ENCODE results near the gene ZNF385C. TPM values are rescaled to one million over a fixed set of nuclear protein-coding genes. Genes with fewer than 3 reads are reported as not detected.

The ZNF385C gene
- total and polyA plus RNA-seq, 2 of the 13 experiments (the other 11 are each of a cell fraction or from before 2014, with no cell fraction given) = 2.3 to 6.1 TPM

DNA sequence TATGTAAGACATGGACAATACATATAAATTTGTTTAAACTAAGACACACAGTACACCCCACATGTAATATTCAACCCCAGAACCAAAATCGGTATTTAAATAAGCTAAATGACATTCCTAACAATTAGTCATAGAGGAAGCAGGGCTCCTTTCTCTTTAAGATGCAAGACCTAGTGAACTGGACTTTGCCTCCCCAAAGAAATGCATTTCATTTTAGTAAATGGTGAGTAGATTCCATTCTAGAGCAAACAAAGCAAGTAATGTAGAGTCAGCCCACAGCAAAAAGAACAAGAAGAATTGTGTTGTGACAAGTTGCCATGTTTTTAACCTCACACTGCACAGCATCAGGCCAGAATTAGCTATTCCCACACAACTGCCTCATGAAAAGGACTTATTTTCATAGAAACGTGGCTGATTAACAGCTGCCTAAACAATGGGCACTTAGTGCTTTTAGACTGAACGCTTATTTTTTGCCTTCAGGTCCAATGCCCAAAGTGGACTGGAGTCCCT lies 95.4 kb downstream of the ZNF385C start (continued):
- TF ChIP-seq, protein P1, sequence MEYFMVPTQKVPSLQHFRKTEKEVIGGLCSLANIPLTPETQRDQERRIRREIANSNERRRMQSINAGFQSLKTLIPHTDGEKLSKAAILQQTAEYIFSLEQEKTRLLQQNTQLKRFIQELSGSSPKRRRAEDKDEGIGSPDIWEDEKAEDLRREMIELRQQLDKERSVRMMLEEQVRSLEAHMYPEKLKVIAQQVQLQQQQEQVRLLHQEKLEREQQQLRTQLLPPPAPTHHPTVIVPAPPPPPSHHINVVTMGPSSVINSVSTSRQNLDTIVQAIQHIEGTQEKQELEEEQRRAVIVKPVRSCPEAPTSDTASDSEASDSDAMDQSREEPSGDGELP (IDR thresholded peaks at IDR 0.05; ENCODE audit: borderline replicate concordance, low read depth) = no peak
- TF ChIP-seq, protein P2, sequence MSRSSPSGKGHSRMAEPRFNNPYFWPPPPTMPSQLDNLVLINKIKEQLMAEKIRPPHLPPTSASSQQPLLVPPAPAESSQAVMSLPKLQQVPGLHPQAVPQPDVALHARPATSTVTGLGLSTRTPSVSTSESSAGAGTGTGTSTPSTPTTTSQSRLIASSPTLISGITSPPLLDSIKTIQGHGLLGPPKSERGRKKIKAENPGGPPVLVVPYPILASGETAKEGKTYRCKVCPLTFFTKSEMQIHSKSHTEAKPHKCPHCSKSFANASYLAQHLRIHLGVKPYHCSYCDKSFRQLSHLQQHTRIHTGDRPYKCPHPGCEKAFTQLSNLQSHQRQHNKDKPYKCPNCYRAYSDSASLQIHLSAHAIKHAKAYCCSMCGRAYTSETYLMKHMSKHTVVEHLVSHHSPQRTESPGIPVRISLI (CRISPR knock-in tag; IDR thresholded peaks at IDR 0.05; ENCODE audit: borderline replicate concordance) = no peak
- no peak for TF ChIP-seq SP1 (IDR thresholded peaks at IDR 0.05)
- TF ChIP-seq SP1 (CRISPR knock-in tag; IDR thresholded peaks at IDR 0.05) = no peak
- TF ChIP-seq ZFP41 (CRISPR knock-in tag; IDR thresholded peaks at IDR 0.05; ENCODE audit: borderline replicate concordance) = no peak
- TF ChIP-seq BRCA1 (CRISPR knock-in tag; IDR thresholded peaks at IDR 0.05) = no peak
- no peak for TF ChIP-seq ZNF160 (CRISPR knock-in tag; IDR thresholded peaks at IDR 0.05)
- no peak for TF ChIP-seq HCFC1 (IDR thresholded peaks at IDR 0.05; ENCODE audit: low read depth, low read length)
- no peak for TF ChIP-seq MBNL3 (CRISPR knock-in tag; conservative IDR thresholded peaks at IDR 0.05)
- no peak for TF ChIP-seq AKAP8 (CRISPR knock-in tag; IDR thresholded peaks at IDR 0.05)
- TF ChIP-seq YEATS4 (CRISPR knock-in tag; IDR thresholded peaks at IDR 0.05; ENCODE audit: borderline replicate concordance) = no peak
- TF ChIP-seq PCBP1 (IDR thresholded peaks at IDR 0.05; ENCODE audit: borderline replicate concordance, low read depth, low read length) = no peak
- TF ChIP-seq NFIC (IDR thresholded peaks at IDR 0.05; ENCODE audit: low read length) = peak; percentile 38; the same call in 1 of the 2 replicates
- no peak for TF ChIP-seq IRF2 (CRISPR knock-in tag; IDR thresholded peaks at IDR 0.05)
- no peak for TF ChIP-seq ZFY (CRISPR knock-in tag; IDR thresholded peaks at IDR 0.05)
- TF ChIP-seq, protein P3, sequence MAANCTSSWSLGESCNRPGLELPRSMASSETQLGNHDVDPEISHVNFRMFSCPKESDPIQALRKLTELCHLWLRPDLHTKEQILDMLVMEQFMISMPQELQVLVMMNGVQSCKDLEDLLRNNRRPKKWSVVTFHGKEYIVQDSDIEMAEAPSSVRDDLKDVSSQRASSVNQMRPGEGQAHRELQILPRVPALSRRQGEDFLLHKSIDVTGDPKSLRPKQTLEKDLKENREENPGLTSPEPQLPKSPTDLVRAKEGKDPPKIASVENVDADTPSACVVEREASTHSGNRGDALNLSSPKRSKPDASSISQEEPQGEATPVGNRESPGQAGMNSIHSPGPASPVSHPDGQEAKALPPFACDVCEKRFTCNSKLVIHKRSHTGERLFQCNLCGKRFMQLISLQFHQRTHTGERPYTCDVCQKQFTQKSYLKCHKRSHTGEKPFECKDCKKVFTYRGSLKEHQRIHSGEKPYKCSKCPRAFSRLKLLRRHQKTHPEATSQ (CRISPR knock-in tag; IDR thresholded peaks at IDR 0.05; ENCODE audit: borderline replicate concordance) = 0 out of 2 replicates have a peak, but pooled peaks have one; percentile 60
- no peak for TF ChIP-seq SIN3A (IDR thresholded peaks at IDR 0.05; ENCODE audit: borderline replicate concordance, low read depth, low read length)
- TF ChIP-seq, protein P4, sequence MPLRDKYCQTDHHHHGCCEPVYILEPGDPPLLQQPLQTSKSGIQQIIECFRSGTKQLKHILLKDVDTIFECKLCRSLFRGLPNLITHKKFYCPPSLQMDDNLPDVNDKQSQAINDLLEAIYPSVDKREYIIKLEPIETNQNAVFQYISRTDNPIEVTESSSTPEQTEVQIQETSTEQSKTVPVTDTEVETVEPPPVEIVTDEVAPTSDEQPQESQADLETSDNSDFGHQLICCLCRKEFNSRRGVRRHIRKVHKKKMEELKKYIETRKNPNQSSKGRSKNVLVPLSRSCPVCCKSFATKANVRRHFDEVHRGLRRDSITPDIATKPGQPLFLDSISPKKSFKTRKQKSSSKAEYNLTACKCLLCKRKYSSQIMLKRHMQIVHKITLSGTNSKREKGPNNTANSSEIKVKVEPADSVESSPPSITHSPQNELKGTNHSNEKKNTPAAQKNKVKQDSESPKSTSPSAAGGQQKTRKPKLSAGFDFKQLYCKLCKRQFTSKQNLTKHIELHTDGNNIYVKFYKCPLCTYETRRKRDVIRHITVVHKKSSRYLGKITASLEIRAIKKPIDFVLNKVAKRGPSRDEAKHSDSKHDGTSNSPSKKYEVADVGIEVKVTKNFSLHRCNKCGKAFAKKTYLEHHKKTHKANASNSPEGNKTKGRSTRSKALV (CRISPR knock-in tag; IDR thresholded peaks at IDR 0.05) = no peak
- no peak for TF ChIP-seq ZNF335 (CRISPR knock-in tag; IDR thresholded peaks at IDR 0.05)
- TF ChIP-seq ZNF3 (CRISPR knock-in tag; IDR thresholded peaks at IDR 0.05) = no peak
- TF ChIP-seq, protein P5, sequence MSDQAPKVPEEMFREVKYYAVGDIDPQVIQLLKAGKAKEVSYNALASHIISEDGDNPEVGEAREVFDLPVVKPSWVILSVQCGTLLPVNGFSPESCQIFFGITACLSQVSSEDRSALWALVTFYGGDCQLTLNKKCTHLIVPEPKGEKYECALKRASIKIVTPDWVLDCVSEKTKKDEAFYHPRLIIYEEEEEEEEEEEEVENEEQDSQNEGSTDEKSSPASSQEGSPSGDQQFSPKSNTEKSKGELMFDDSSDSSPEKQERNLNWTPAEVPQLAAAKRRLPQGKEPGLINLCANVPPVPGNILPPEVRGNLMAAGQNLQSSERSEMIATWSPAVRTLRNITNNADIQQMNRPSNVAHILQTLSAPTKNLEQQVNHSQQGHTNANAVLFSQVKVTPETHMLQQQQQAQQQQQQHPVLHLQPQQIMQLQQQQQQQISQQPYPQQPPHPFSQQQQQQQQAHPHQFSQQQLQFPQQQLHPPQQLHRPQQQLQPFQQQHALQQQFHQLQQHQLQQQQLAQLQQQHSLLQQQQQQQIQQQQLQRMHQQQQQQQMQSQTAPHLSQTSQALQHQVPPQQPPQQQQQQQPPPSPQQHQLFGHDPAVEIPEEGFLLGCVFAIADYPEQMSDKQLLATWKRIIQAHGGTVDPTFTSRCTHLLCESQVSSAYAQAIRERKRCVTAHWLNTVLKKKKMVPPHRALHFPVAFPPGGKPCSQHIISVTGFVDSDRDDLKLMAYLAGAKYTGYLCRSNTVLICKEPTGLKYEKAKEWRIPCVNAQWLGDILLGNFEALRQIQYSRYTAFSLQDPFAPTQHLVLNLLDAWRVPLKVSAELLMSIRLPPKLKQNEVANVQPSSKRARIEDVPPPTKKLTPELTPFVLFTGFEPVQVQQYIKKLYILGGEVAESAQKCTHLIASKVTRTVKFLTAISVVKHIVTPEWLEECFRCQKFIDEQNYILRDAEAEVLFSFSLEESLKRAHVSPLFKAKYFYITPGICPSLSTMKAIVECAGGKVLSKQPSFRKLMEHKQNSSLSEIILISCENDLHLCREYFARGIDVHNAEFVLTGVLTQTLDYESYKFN (CRISPR knock-in tag; conservative IDR thresholded peaks at IDR 0.05) = peak; percentile 77
- no peak for TF ChIP-seq SRSF9 (IDR thresholded peaks at IDR 0.05; ENCODE audit: borderline replicate concordance, insufficient read depth, low read depth, low read length, poor library complexity, severe bottlenecking)
- TF ChIP-seq NR2C2 (CRISPR knock-in tag; IDR thresholded peaks at IDR 0.05; ENCODE audit: borderline replicate concordance) = no peak
